K562 (cell line): Measurements from ENCODE around the gene SLC2A9. TPM values are rescaled to one million over a fixed set of nuclear protein-coding genes. Genes with fewer than 3 reads are reported as not detected.

Experiments
- BCL6 ChIP-seq: fragments of 250-450 bp; sonication (Bioruptor Pico); IDR thresholded peaks from 2 replicates; pipeline ENCODE4 v1.4.0; 2020
- CBX8 ChIP-seq: fragments of 200-600 bp; sonication (generic); IDR thresholded peaks from 2 replicates; pipeline ENCODE4 v1.6.1; 2012; ENCODE audit warnings: borderline replicate concordance, mixed run types, low read depth, mild to moderate bottlenecking, moderate library complexity, mixed read lengths, low read length, control low read depth, inconsistent platforms; ENCODE audit not compliant: poor library complexity, severe bottlenecking; ENCODE audit errors: extremely low read depth
- E2F6 ChIP-seq, 2 experiments: IDR thresholded peaks; 2 replicates each; pipeline ENCODE4 v1.6.1; 2011; ENCODE audit warnings: borderline replicate concordance in 1 of 2, control low read depth in 1 of 2, low read depth in 1 of 2, low read length in 1 of 2, mild to moderate bottlenecking in 1 of 2, mixed read lengths in 1 of 2, moderate library complexity in 1 of 2; ENCODE audit not compliant: insufficient read depth in 1 of 2, insufficient read length in 1 of 2, poor library complexity in 1 of 2, severe bottlenecking in 1 of 2; ENCODE audit errors: extremely low read depth in 1 of 2
- ETS2 ChIP-seq: IDR thresholded peaks from 2 replicates; pipeline ENCODE4 v1.6.1; 2016; ENCODE audit warnings: borderline replicate concordance, missing genetic modification characterization, mild to moderate bottlenecking, moderate library complexity, missing compliant biosample characterization; ENCODE audit not compliant: poor library complexity, severe bottlenecking
- FOXA3 ChIP-seq, 2 experiments: fragments of 450-650 bp in 1 of 2; sonication (generic) in 1 of 2; formaldehyde crosslinking; IDR thresholded peaks in 1 of 2; conservative IDR thresholded peaks in 1 of 2; 2 replicates each; pipeline versions ENCODE4 v1.4.0 to v1.8.0; 2020 to 2022; ENCODE audit warnings: mild to moderate bottlenecking in 2 of 2, missing genetic modification reagents in 1 of 2
- FOXP1 ChIP-seq: sonication (generic); formaldehyde crosslinking; IDR thresholded peaks from 2 replicates; pipeline ENCODE4 v1.8.0; 2022; ENCODE audit warnings: mild to moderate bottlenecking, missing genetic modification reagents
- JUN ChIP-seq, 2 experiments: sonication (generic) in 1 of 2; formaldehyde crosslinking in 1 of 2; IDR thresholded peaks; 2 replicates each; pipeline versions ENCODE4 v1.6.1 to v1.8.0; 2012 to 2022; ENCODE audit warnings: borderline replicate concordance in 2 of 2, mild to moderate bottlenecking in 2 of 2, improper control_type of control experiment in 1 of 2, low read depth in 1 of 2, low read length in 1 of 2, missing genetic modification reagents in 1 of 2
- PHB2 ChIP-seq: fragments of 450-650 bp; IDR thresholded peaks from 2 replicates; pipeline ENCODE4 v1.6.1; 2017; ENCODE audit warnings: low read depth
- POLR2AphosphoS2 ChIP-seq: IDR thresholded peaks from 2 replicates; pipeline ENCODE4 v1.6.1; 2012; ENCODE audit warnings: low read length, improper control_type of control experiment
- POLR2B ChIP-seq: fragments of 450-650 bp; IDR thresholded peaks from 2 replicates; pipeline ENCODE4 v1.6.1; 2018; ENCODE audit warnings: low read depth; ENCODE audit not compliant: partially characterized antibody
- POLR2G ChIP-seq: fragments of 200-400 bp; formaldehyde crosslinking; IDR thresholded peaks from 2 replicates; pipeline ENCODE4 v1.6.1; 2017; ENCODE audit warnings: low read depth, mild to moderate bottlenecking, antibody characterized with exemption, low read length, moderate library complexity
- TRIM24 ChIP-seq, 2 experiments: fragments of 450-650 bp; IDR thresholded peaks; 2 replicates each; pipeline ENCODE4 v1.6.1; 2016
- VEZF1 ChIP-seq: fragments of 200-800 bp; sonication (Bioruptor generic); IDR thresholded peaks from 2 replicates; pipeline ENCODE4 v1.6.1; 2017; ENCODE audit warnings: missing genetic modification characterization, missing compliant biosample characterization
- ZNF239 ChIP-seq: fragments of 250-450 bp; sonication (Bioruptor Pico); IDR thresholded peaks from 2 replicates; pipeline ENCODE4 v1.4.0; 2020; ENCODE audit warnings: mild to moderate bottlenecking
- ZNF445 ChIP-seq: fragments of 250-450 bp; sonication (Bioruptor Pico); IDR thresholded peaks from 2 replicates; pipeline ENCODE4 v1.4.0; 2020; ENCODE audit warnings: low read depth, mild to moderate bottlenecking, moderate library complexity
- ZNF785 ChIP-seq: fragments of 250-450 bp; sonication (Bioruptor Pico); IDR thresholded peaks from 2 replicates; pipeline ENCODE4 v1.4.0; 2020; ENCODE audit warnings: mild to moderate bottlenecking
- polyA plus RNA-seq, 8 experiments: library from polyadenylated mRNA; depleted of rRNA in 4 of 8; stranded (reverse) in 5 of 8; unstranded in 3 of 8; fragments of >200 nt; fragmentation: Nextera tagmentation in 2 of 8; fragmentation: Illumina TruSeq in 1 of 8; extraction: Ambion mirVana in 2 of 8; extraction: Trizol in 1 of 8; gene quantifications; 2 replicates each; pipeline versions ENCODE4 v1.2.1 to v1.2.3, GENCODE V29; 2011 to 2014; ENCODE audit warnings: inconsistent platforms in 1 of 8, missing spikeins in 1 of 8
- total RNA-seq, 7 experiments: library from RNA; depleted of rRNA in 6 of 7; stranded (reverse); fragments of >200 nt in 6 of 7; fragmentation: Illumina TruSeq in 2 of 7; extraction: Trizol in 2 of 7; gene quantifications; 2 replicates each; pipeline versions ENCODE4 v1.2.1 to v1.2.3, GENCODE V29; 2011 to 2021; ENCODE audit warnings: low replicate concordance in 1 of 7
- TF ChIP-seq, protein P1 (sequence below): fragments of 450-650 bp; formaldehyde crosslinking; IDR thresholded peaks from 2 replicates; pipeline ENCODE4 v1.4.0; 2020; ENCODE audit warnings: mild to moderate bottlenecking, moderate library complexity
- TF ChIP-seq, protein P2 (sequence below): fragments of 450-650 bp; IDR thresholded peaks from 2 replicates; pipeline ENCODE4 v1.7.0; 2016; ENCODE audit warnings: borderline replicate concordance
- TF ChIP-seq, protein P3 (sequence below): fragments of 450-650 bp; formaldehyde crosslinking; IDR thresholded peaks from 2 replicates; pipeline ENCODE4 v1.4.0; 2022; ENCODE audit warnings: mild to moderate bottlenecking, moderate library complexity

The SLC2A9 gene
- total and polyA plus RNA-seq, 9 of the 15 experiments (the other 6 are each of a cell fraction or from before 2014, with no cell fraction given): 0.15 to 1.9 (median 0.76) TPM

- TF ChIP-seq POLR2AphosphoS2 (no peak), POLR2G (0 out of 2 replicates have a peak, but pooled peaks have one; percentile 24), E2F6 (IDR thresholded peaks at IDR 0.05; ENCODE audit: borderline replicate concordance in 1 of 2, extremely low read depth in 1 of 2, insufficient read depth in 1 of 2, insufficient read length in 1 of 2, low read depth in 1 of 2, low read length in 1 of 2, poor library complexity in 1 of 2, severe bottlenecking in 1 of 2) (no peak), POLR2B (no peak), FOXA3 (CRISPR knock-in tag; conservative IDR thresholded peaks at IDR 0.05 in 1 of 2, IDR thresholded peaks at IDR 0.05 in 1 of 2) (peak in 1 of 2 experiments; percentile 79; a peak in 2 of 4 replicates), ZNF785 (no peak), PHB2 (no peak), JUN (IDR thresholded peaks at IDR 0.05; ENCODE audit: borderline replicate concordance, low read depth, low read length) (no peak), JUN (CRISPR knock-in tag; IDR thresholded peaks at IDR 0.05; ENCODE audit: borderline replicate concordance) (no peak), BCL6 (CRISPR knock-in tag) (no peak), ETS2 (tag) (no peak), FOXP1 (CRISPR knock-in tag) (no peak), ZNF239 (peak; percentile 55), TRIM24 (IDR thresholded peaks at IDR 0.05) (peak; percentile 44 to 75; a peak in 2 of 4 replicates), VEZF1 (CRISPR knock-in tag) (peak; percentile 39; the same call in 1 of the 2 replicates), ZNF445 (CRISPR knock-in tag) (no peak), CBX8 (no peak)
- TF ChIP-seq, protein P1, sequence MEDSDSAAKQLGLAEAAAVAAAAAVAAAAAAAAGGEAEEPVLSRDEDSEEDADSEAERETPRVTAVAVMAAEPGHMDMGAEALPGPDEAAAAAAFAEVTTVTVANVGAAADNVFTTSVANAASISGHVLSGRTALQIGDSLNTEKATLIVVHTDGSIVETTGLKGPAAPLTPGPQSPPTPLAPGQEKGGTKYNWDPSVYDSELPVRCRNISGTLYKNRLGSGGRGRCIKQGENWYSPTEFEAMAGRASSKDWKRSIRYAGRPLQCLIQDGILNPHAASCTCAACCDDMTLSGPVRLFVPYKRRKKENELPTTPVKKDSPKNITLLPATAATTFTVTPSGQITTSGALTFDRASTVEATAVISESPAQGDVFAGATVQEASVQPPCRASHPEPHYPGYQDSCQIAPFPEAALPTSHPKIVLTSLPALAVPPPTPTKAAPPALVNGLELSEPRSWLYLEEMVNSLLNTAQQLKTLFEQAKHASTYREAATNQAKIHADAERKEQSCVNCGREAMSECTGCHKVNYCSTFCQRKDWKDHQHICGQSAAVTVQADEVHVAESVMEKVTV (CRISPR knock-in tag): no peak
- TF ChIP-seq, protein P2, sequence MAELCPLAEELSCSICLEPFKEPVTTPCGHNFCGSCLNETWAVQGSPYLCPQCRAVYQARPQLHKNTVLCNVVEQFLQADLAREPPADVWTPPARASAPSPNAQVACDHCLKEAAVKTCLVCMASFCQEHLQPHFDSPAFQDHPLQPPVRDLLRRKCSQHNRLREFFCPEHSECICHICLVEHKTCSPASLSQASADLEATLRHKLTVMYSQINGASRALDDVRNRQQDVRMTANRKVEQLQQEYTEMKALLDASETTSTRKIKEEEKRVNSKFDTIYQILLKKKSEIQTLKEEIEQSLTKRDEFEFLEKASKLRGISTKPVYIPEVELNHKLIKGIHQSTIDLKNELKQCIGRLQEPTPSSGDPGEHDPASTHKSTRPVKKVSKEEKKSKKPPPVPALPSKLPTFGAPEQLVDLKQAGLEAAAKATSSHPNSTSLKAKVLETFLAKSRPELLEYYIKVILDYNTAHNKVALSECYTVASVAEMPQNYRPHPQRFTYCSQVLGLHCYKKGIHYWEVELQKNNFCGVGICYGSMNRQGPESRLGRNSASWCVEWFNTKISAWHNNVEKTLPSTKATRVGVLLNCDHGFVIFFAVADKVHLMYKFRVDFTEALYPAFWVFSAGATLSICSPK: no peak
- TF ChIP-seq, protein P3, sequence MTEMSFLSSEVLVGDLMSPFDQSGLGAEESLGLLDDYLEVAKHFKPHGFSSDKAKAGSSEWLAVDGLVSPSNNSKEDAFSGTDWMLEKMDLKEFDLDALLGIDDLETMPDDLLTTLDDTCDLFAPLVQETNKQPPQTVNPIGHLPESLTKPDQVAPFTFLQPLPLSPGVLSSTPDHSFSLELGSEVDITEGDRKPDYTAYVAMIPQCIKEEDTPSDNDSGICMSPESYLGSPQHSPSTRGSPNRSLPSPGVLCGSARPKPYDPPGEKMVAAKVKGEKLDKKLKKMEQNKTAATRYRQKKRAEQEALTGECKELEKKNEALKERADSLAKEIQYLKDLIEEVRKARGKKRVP (CRISPR knock-in tag): peak; percentile 93
Observed at GRCh38 chr4:9925750-9926439, 95.4 kb downstream of the SLC2A9 start (continued).
